Esophagus squamous epithelium (tissue), 4 donors: ENCODE measurements around the gene ARAP2.

Source experiments
- CTCF ChIP-seq, 6 experiments: fragments of 450-650 bp in 4 of 6; fragments of 200-600 bp in 2 of 6; sonication (generic) in 2 of 6; IDR thresholded peaks; one replicate each; pipeline ENCODE4 v1.5.1; 2016 to 2019; ENCODE audit warnings: antibody characterized with exemption in 6 of 6, mild to moderate bottlenecking in 4 of 6, moderate library complexity in 4 of 6
- POLR2A ChIP-seq, 4 donors: fragments of 450-650 bp; IDR thresholded peaks; one replicate each; pipeline ENCODE4 v1.6.1; 2017; ENCODE audit warnings: antibody characterized with exemption in 4 of 4, mild to moderate bottlenecking in 4 of 4, moderate library complexity in 3 of 4

DNA sequence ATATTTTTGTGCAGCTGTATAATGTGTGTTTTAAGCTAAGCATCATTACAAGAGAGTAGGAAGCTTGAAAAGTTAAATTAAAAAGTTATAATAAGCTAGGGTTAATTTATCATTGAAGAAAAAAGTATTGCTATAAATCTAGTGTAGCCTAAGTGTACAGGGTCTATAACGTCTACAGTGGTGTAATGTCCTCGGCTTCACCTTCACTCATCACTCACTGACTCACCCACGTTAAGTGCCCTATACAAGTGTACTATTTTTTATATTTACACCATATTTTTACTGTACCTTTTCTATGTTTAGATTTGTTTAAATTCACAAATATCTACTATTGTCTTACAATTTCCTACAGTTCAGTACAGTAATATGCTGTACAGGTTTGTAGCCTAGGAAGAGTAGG, 23.5 kb downstream of the ARAP2 start:
- TF ChIP-seq POLR2A (IDR thresholded peaks at IDR 0.05): no peak
- TF ChIP-seq CTCF (IDR thresholded peaks at IDR 0.05): no peak
